ENCODE results near the gene LRRC63.

The LRRC63 gene

DNA sequence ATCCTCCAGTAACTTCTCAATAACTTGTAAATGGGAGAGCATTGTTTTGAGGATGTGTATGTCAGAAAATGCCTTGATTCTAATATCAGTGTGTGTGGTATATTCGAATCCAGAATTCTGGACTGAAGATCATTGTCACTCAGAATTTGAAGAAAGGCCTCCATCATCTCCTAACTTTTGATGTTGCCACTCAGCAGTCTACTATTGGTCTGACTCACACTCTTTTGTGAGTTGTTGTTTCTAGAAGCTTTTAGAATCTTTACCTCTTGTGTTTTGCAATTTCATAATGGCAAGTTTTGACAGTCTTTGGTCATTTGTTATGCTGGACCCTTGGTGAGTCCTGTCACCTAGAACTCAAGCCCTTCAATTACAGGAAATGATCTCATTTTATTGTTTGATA, 98.3 kb downstream of the LRRC63 start:
- no peak for DNase-seq (ENCODE audit: extremely low spot score)
- ChIA-PET POLR2A (no interaction called here), CTCF (interaction anchor here (3.3 kb wide), 1 partner anchor 11 kb away, joined by 14 read pairs; no protein-coding TSS in a partner anchor)
- TF ChIP-seq, protein P1, sequence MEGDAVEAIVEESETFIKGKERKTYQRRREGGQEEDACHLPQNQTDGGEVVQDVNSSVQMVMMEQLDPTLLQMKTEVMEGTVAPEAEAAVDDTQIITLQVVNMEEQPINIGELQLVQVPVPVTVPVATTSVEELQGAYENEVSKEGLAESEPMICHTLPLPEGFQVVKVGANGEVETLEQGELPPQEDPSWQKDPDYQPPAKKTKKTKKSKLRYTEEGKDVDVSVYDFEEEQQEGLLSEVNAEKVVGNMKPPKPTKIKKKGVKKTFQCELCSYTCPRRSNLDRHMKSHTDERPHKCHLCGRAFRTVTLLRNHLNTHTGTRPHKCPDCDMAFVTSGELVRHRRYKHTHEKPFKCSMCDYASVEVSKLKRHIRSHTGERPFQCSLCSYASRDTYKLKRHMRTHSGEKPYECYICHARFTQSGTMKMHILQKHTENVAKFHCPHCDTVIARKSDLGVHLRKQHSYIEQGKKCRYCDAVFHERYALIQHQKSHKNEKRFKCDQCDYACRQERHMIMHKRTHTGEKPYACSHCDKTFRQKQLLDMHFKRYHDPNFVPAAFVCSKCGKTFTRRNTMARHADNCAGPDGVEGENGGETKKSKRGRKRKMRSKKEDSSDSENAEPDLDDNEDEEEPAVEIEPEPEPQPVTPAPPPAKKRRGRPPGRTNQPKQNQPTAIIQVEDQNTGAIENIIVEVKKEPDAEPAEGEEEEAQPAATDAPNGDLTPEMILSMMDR (IDR thresholded peaks at IDR 0.05; ENCODE audit: control extremely low read depth, extremely low read depth, low read depth, missing control alignments) = no peak

DNA sequence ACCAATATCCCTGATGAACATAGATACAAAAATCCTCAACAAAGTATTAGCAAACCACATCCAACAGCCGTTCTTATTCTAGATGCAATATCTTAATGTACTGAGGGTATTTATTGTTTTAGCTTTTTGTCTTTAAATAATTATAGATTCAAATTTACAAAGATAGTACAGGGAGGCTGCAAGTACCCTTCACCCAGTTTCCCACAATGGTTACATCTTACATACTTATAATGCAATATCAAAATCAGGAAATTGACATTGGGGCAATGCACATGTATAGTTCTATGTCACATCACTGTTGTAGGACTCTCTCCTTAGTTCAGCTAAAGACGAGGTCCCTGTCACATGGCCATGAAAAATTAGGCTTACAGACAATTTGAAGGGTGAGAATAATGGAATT, 99.5 kb downstream of the LRRC63 start:
- no peak for DNase-seq (ENCODE audit: extremely low spot score)
- TF ChIP-seq, protein P1 (IDR thresholded peaks at IDR 0.05; ENCODE audit: control extremely low read depth, extremely low read depth, low read depth, missing control alignments) = no peak
- ChIA-PET POLR2A (no interaction called here), CTCF (interaction anchor here (1.3 to 3.3 kb wide), 3 partner anchors 10 to 504 kb away, joined by 4 to 14 read pairs (median 5); no protein-coding TSS in a partner anchor)

DNA sequence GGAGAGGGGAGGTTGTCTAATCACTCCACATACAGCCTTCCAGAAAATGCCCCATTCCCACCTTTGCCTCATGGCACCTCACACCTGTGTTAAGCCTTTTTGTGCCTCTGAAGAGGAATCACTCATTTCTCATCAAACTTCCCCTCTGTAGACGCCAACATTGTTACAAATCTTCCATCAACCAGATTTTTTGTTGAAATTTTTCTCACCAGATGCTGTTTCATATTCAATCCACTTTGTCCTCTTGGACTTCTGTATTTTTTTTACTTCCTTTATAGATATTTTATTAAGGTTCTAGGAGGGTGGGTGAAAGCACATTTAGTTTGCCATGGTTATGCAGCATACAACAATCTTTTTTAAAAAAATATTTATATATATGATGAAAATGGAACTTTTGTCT, 101.3 kb downstream of the LRRC63 start:
- TF ChIP-seq, protein P1 (IDR thresholded peaks at IDR 0.05; ENCODE audit: control extremely low read depth, extremely low read depth, low read depth, missing control alignments) = no peak
- CTCF ChIA-PET = interaction anchor here (1.2 to 1.4 kb wide), 3 partner anchors 9 to 11 kb away, joined by 3 to 5 read pairs (median 4); no protein-coding TSS in a partner anchor
- POLR2A ChIA-PET = no interaction called here
- no peak for DNase-seq (ENCODE audit: extremely low spot score)

DNA sequence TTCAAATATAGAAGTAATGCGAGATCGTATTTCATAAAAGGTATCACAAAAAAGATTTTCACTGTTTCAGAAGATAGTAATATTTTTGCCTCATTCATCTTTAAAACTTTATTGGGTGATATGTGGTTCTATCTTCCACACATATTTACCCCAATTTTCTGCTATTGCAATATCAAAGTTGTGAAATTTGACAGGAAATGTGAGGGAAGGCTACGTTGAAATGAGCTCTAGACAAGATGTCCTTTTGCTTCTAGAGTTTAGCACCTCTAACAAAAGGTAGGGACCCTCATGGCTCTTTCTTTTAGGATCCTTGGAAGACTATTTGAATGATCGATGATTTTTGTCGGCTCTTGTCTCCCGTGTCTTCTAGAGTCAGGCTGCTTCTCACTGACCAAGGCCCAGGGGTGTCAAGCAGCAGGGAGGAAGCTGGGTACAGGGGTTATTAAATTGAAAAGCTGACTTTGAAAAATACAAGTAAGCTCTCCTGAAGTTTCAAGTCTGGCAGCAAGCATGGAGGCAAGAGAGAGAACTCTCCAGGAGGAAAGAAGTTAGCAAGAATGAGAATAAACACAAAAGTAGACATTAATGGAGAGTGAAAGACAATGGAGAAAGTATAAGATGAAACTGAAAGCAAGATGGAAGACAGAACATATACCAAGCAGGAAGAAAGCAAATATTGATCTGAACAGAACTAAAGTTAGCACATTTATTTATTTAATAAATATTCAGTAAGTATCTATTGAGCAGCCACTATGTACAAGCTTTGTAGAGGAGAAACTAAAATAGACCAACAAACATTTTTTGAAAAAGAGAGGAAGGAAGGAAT, 101.9 kb downstream of the LRRC63 start:
- no peak for DNase-seq (ENCODE audit: extremely low spot score)
- ChIA-PET POLR2A (no interaction called here), CTCF (interaction anchor here (0.9 to 2.3 kb wide), 5 partner anchors 8 to 506 kb away, joined by 3 to 5 read pairs (median 4); no protein-coding TSS in a partner anchor)
- TF ChIP-seq, protein P1 (IDR thresholded peaks at IDR 0.05; ENCODE audit: control extremely low read depth, extremely low read depth, low read depth, missing control alignments) = no peak

DNA sequence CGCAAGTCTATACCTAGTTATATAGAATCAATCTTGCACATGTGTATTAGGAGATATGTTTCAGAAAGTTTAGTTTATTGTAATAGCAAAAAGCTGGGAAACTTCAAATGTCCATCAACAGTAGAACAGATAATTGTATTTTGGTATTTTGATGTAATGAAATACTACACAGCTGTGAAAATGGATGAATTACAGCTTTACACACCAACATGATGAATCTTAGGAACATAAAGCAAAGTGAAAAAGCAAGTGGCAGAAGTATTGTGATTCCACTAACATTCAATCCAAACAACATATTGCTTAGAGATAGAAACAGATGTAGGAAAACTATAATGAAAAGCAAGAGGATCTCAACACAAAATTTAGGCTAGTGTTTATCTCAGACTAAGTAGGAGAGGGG, 102.9 kb downstream of the LRRC63 start:
- ChIA-PET POLR2A (no interaction called here), CTCF (interaction anchor here (0.9 to 2.3 kb wide), 4 partner anchors 12 to 507 kb away, joined by 3 to 7 read pairs (median 4); no protein-coding TSS in a partner anchor)
- TF ChIP-seq, protein P1 (IDR thresholded peaks at IDR 0.05; ENCODE audit: control extremely low read depth, extremely low read depth, low read depth, missing control alignments) = no peak
- DNase-seq (ENCODE audit: extremely low spot score) = no peak

DNA sequence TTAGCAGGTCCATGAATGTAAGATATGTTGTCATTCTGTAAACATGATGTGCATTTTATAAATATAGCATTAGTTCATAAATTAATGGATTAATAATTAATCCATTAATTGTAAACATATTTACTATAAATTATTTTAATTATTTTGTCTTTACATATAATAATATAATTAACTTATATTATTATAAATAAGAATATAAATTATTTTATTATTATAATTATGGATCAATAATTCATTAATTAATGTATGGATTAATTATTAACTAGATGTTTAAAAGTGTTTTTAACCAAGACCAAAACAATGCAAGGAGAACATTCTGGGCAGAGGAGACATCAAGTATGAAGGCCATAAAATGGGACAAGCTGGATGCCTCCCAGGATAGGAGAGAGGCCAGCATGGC, 103.3 kb downstream of the LRRC63 start:
- CTCF ChIA-PET = interaction anchor here (1.7 to 2.3 kb wide), 2 partner anchors 22 to 507 kb away, joined by 5 to 7 read pairs; no protein-coding TSS in a partner anchor
- TF ChIP-seq, protein P1 (IDR thresholded peaks at IDR 0.05; ENCODE audit: control extremely low read depth, extremely low read depth, low read depth, missing control alignments) = no peak
- POLR2A ChIA-PET = no interaction called here
- no peak for DNase-seq (ENCODE audit: extremely low spot score)

Measured in GM10248 (cell line).